Stimulated activated CD4-positive, alpha-beta T cell treated with anti-CD3 and anti-CD28 coated beads, Interleukin-1b, Interleukin-23, amount 100 ng/mL, for 1 hour (primary cell): ENCODE measurements around the gene CD300H.

Source experiments
- DNase-seq, 2 donors: peaks; one replicate each; pipeline ENCODE4 v3.0.0-alpha.2; 2020; ENCODE audit warnings: low read depth in 2 of 2

Gene CD300H

DNA sequence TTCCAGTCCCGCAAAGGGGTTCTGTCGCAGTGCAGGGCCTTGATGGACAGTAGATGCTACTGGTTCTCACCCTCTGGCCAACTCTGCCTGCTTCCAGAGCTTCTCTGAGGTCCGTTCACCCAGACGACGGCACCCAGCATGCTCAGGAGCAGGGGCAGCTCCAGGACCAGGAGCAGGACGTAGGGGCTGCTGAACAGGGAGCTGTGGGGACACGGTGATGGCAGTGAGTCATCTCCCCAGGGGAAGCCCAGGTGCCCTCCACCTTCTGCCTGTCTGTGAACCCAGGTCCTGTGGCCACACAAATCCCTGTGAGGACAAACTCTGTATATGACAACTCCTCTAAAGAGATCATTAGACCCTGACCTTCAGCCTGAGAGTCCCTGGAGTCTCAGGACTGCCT is 18.0 kb downstream of the CD300H start:
- DNase-seq = no peak

DNA sequence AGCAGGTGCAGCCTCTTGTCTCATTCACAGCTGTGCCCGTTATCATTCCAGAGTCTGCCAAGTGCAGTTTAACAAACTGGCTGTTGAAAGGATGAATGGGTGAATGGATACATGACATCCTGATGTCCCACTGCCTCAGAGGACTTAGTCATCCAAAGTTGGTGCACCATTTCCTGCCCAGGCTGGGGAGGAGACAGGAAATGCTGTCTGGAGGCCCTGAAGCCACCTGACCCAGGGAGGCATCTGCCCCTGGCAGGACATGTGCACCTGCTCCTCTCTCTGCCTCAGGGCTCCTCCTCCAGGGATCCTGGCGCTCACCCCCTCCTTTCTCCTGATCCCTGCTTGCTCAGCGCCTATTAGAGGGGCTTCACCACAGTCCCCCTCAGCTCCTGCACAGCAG is 19.6 kb downstream of the CD300H start:
- DNase-seq = no peak

DNA sequence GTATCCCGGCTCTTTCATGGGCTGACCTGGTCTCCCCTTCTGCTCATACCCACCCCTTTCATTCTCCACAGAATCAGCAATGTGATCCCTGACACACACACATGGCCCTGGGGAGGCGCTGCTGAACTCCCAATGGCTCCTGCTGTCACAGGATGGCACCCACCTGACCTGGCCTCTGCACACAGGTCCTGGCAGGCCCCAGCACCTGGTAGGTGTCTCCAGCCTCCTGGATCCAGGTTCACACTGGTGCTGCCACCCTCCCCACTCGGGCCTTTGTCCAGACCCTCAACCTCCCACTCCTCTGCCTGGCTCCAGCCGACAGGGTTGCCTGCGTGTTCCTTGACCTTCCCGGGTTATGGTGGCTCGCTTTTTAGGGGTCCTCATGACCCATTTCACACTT is 20.0 kb downstream of the CD300H start:
- no peak for DNase-seq

- no peak for DNase-seq
Observed at GRCh38 chr17:74546586-74546985, 20.7 kb downstream of the CD300H start.

- DNase-seq = no peak
Observed at GRCh38 chr17:74545843-74546230, 21.5 kb downstream of the CD300H start, which contains the start of gene CD300C. Gene CD300C, minus strand, starts transcription at chr17:74546115. Its CDS starts 333 bp downstream, at chr17:74545782.

DNA sequence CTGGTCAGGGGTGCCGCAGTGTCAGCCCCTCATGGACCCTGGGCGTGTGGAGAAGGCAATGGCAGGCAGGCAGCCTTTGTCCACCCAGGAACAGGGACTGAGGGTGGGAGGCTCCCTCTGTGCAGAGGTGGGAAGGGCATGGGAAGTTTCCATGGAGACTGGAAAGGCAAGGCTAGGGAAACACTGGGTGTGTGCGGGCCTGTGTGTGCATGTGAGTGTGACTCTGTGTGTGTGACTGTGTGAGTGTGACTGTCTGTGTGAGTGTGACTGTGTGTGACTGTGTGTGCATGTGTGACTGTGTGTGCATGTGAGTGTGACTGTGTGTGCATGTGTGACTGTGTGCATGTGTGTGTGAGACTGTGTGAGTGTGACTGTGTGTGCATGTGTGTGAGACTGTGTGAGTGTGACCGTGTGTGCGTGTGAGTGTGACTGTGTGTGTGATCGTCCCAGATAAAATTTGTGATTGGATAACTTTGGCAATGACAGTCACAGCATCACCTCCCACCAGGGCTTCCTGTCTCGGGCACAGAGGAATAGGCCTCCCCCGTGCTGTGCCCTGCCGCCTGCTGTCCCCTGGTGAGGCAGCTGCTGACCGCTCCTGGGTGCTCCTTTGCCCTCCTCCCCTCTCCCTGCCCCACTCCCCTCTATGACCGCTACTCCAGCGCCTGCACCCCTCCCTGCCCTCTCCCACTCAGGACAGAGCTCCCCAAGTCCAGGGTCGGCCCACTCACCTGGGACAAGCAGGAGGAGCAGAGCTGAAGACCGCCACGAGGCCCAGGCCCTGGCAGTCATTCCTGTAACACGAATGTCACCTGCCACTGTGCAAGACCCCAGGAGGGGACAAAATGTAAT is 22.1 kb downstream of the CD300H start:
- no peak for DNase-seq

DNA sequence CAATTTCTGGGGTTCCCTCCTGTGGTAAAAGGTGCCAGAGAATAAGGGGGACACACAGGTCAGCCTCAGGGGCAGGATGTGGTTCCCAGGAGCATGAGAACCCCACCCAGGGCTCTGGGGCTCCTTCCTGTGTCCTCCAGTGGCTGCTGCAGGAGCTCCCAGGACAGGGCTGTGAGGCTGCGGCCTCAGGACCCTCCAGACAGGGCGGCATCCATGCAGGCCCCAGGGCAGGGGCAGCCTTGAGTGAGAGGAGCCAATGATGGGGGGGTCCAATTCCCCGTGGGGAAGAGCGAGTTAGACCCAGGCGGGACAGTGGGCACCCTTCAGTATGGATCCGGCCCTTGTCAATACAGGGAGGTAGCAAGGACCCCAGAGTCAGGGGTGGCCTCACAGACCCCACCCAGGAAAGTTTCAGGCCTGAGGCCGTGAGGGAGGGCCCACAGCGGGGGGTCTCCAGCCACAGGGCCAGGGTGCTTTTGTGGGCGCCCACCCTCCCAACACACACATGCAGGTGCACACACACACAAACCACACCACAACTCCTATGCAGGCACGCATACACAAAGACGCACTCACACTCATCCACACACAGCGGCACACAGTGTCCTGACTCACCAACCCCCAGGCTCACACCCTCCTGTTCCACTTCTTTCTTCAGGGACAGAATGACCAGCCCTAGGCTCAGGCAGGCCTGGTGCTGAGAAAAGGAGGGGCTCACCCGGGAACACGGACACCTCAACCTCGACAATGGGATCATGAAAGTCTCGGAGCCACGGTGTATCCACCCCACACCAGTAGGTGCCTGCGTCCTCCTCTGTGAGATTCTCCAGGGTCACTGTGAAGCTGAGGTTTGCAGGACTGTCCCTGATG is 23.2 kb downstream of the CD300H start:
- DNase-seq = no peak

DNA sequence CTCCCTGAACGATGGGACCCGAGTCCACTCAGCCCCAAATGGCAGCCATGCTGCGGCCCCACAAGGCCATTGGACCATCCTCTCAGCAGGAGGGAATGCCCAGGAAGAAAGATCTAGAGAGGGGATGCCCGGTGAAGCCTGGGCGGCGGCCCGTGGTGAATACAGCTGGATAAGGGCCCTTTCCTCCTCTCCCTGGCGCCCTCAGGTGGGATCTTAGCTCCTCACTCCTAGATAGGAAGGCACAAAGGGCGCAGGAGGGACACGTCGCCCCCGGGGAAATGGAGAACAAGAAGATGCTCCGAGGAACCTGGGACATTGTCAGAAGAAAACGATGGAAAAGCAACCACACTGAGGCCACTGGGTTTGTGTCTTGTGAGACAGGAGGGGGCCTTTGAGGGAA is 23.9 kb downstream of the CD300H start:
- DNase-seq = no peak

DNA sequence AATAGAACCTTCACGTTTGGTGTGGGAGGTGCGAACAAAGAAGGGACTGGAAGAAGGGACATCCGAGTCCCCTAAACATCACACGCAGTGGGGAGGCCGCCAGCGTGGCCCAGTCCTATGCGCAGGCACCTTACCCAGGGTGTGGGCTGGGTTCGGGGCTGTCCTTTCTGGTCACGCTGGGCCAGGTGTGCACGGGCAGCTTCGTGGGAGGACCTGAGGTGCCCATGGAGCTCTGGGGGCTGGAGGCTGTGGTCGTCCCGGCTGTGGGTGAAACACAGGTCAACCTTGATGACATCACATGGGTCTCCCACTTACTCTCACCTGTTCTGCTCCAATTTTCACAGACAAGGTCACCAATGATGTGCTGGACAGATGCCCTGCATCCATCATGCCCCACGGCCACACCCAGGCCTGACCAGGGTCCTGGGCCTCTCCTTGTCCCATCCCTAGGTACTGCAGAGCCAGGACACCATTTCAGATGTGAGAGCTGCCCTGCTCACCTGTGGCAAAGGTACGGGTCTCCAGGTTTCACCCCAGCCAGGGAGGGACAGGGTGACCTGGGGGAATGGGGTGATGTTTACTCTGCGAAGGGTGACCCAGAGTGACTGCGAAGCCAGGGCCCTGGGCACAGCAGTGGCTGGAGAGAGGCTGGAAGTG is 24.5 kb downstream of the CD300H start:
- no peak for DNase-seq

DNA sequence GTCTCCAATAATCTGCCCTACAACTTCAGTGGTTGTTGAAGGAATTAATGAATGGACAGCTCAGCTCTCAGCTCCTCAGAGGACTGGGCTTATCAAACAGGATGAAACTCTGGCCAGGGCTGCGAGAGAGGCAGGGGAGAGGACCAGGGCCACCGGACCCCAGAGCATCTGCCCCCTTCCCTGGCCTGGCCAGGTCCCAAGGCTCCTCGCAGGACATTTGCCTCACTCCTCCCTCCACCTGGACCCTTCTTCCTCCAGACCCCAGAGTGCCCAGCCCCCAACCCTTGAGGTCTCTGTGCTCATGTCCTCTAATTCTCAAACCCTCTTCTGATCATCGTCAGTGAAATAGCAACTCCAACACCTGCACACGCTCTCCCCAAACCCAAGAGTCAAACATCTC is 25.1 kb downstream of the CD300H start:
- DNase-seq = no peak

DNA sequence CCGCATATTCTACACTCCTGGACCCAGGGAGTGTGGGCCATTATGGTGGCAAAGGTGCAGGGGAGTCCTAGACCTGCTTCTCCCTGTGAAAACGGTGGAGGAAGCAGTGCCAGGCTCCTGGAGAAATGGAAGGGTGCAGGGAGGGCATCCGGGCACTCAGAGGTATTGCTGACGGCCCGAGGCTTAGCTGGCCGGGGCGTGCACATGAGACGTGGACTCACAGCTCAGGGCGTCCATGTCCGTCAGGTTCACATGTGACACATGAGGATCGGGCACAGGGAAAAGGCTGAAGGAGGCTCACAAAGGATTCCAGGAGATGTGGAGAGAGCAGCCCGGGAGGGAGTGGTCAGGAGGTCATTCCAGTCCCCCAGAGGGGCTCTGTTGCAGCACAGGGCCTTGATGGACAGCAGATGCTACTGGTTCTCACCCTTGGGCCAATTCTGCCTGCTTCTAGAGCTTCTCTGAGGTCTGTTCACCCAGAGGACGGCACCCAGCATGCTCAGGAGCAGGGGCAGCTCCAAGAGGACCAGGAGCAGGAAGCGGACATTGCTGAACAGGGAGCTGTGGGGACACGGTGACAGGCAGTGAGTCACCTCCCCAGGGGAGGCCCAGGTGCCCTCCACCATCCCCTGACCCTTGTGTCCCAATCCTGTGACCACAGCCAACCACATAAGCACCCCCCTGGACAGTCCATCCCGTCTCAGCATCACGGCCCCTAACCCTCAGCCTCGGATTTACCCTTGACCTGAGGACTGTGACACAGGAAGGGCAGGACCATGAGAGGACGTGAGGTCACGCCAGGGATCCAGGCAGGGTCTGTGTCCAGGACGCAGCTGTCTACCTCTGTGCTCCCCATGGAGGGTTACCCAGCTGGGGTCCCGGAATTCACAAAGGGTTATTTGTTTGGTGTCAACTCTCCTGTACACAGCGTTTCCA is 25.9 kb downstream of the CD300H start:
- DNase-seq = no peak

- no peak for DNase-seq
Observed at GRCh38 chr17:74539281-74539820, 28.0 kb downstream of the CD300H start.

DNA sequence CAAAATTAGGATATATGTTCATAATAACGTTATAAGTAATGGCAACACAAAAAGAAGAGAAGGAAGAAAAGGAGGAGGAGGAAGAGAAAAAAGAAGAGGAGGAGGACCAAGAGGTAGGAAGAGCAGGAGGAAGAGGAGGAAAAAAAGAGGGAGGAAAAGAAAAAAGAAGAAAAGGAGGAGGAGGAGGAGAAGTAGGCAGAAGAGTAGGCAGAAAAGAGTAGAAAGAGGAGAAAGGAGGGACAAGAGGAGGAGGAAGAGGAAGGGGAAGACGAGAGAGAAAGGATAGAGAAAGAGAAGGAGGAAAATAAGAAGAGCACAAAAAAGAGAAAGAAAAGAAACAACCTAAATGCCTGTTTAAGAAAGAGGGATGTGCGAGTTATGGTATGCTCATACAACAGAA is 30.4 kb downstream of the CD300H start:
- DNase-seq = no peak

GRCh38 chr17:74532115-74532514 is 35.2 kb downstream of the CD300H start:
- no peak for DNase-seq

GRCh38 chr17:74531231-74531761 is 36.0 kb downstream of the CD300H start, which contains the start of gene CD300LB:
Gene CD300LB, minus strand, starts transcription at chr17:74531475. Its CDS starts 125 bp downstream, at chr17:74531350.
- no peak for DNase-seq

DNA sequence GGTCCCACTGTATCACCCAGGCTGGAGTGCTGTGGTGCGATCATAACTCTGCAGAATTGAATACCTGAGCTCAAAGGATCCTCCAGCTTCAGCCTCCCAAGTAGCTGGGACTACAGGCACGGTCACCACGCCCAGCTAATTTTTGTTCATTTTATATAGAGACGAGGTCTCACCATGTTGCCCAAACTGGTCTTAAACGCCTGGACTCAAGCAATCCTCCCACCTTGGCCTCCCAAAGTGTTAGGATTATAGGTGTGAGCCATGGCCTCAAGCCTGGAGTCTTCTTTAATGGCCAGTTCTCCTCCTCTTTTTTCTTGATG is 36.5 kb downstream of the CD300H start:
- no peak for DNase-seq

DNA sequence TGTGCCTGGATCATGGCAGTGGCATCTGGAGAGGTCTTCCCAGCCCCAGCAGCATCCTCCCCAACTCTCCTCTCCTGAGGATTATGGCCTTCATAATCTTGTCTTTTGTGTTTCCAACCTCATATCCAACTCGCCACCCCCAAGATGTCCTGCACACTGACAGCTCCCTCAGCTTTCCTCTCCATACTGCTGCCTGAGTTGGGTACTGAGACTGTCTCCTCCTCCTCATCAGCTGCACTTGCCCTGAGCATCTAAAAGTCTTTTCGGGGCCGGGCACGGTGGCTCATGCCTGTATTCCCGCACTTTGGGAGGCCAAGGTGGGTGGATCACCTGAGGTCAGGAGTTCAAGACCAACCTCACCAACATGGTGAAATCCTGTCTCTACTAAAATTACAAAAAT is 38.1 kb downstream of the CD300H start:
- DNase-seq = no peak

- DNase-seq = no peak
Observed at GRCh38 chr17:74528491-74529199, 38.7 kb downstream of the CD300H start.

GRCh38 chr17:74527756-74528155 is 39.6 kb downstream of the CD300H start:
- no peak for DNase-seq

DNA sequence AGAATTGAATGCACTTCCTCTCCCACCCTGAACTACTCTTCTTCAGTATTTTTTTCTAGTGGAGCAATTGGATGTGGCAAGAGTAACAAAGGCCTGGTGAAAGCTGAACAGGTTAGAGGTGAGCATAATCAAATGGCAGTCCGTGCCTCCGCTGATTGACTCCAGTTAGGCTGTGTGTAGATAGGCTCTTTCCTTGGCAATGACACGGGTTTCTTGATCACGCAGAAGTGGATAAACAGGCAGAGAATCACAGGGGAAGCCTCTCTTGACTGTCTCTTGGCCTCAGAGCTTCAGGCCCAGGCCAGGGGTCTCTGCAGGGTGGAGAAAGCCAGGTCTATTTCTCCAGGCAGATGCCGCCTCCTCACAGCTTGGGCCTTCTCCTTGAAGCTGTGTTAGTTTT is 40.2 kb downstream of the CD300H start:
- DNase-seq = no peak
